Activated naive CD8-positive, alpha-beta T cell treated with anti-CD3 and anti-CD28 coated beads for 36 hours (primary cell): ENCODE measurements around the gene UBL3. TPM values are rescaled to one million over a fixed set of nuclear protein-coding genes. Genes with fewer than 3 reads are reported as not detected.

Experiments used
- DNase-seq: peaks from one replicate; pipeline ENCODE4 v3.0.0; 2021
- H3K27ac Mint-ChIP-seq: one replicate; pipeline ENCODE4 v1.8.0; 2022; ENCODE audit warnings: mild to moderate bottlenecking, moderate library complexity, mixed read lengths
- H3K27me3 Mint-ChIP-seq: one replicate; pipeline ENCODE4 v1.8.0; 2022; ENCODE audit warnings: mild to moderate bottlenecking, mixed read lengths
- H3K36me3 Mint-ChIP-seq: one replicate; pipeline ENCODE4 v1.8.0; 2021; ENCODE audit warnings: mild to moderate bottlenecking, mixed read lengths
- H3K4me1 Mint-ChIP-seq: one replicate; pipeline ENCODE4 v1.8.0; 2021; ENCODE audit warnings: mixed read lengths
- H3K4me3 Mint-ChIP-seq: one replicate; pipeline ENCODE4 v1.8.0; 2022; ENCODE audit warnings: mild to moderate bottlenecking, moderate library complexity, mixed read lengths
- H3K9me3 Mint-ChIP-seq: one replicate; pipeline ENCODE4 v1.8.0; 2022; ENCODE audit warnings: mixed read lengths
- total RNA-seq, 2 experiments: library from RNA; stranded (reverse); gene quantifications; one replicate each; pipeline ENCODE4 v1.2.3, GENCODE V29; 2021

Gene UBL3
- total RNA-seq, 2 experiments from 2014 or later, result 7.7 to 8.0 TPM

- Mint-ChIP-seq H3K4me1 (no peaks in the 10 kb centered on the region), H3K4me3 (no peak overlapping the region), H3K36me3 (no peaks in the 10 kb centered on the region), H3K27me3 (peaks cover 14% of the 10 kb centered on the region), H3K27ac (no peak overlapping the region), H3K9me3 (no peaks in the 10 kb centered on the region)
- DNase-seq, result no peak
These were observed 107.1 kb downstream of the UBL3 start for GRCh38 chr13:29743201-29743786.

DNA sequence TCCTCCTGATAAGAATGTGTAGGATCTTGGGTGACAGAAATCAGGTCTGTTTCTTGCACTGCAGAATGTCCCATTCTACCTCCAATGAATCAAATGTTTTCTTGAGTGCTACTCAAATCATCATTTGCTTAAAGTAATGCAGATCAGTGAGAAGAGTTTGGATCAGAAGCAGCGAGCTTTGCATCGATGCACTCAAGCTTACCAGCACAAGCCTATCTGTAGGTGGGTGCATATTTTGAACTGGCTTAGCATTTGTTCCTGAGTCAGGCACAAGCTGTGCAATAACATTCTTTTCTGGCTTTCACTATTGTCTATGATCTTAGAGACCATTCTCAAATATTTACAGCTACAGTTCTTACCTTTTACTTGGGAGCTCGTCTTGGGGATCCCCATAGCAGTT lies 109.5 kb downstream of the UBL3 start:
- Mint-ChIP-seq H3K9me3 (no peaks in the 10 kb centered on the region), H3K27ac (peak overlapping the region; percentile 18), H3K4me3 (no peak overlapping the region), H3K4me1 (no peaks in the 10 kb centered on the region), H3K27me3 (peaks cover 14% of the 10 kb centered on the region), H3K36me3 (no peaks in the 10 kb centered on the region)
- DNase-seq, result no peak

- peaks cover 27% of the 10 kb centered on the region for H3K27me3 Mint-ChIP-seq
- DNase-seq, result no peak
- H3K4me1 Mint-ChIP-seq, result peaks cover 9% of the 10 kb centered on the region
- H3K27ac Mint-ChIP-seq, result no peak overlapping the region
- no peaks in the 10 kb centered on the region for H3K9me3 Mint-ChIP-seq
- no peak overlapping the region for H3K4me3 Mint-ChIP-seq
- no peaks in the 10 kb centered on the region for H3K36me3 Mint-ChIP-seq
These were observed 113.4 kb downstream of the UBL3 start for GRCh38 chr13:29737061-29737460.

DNA sequence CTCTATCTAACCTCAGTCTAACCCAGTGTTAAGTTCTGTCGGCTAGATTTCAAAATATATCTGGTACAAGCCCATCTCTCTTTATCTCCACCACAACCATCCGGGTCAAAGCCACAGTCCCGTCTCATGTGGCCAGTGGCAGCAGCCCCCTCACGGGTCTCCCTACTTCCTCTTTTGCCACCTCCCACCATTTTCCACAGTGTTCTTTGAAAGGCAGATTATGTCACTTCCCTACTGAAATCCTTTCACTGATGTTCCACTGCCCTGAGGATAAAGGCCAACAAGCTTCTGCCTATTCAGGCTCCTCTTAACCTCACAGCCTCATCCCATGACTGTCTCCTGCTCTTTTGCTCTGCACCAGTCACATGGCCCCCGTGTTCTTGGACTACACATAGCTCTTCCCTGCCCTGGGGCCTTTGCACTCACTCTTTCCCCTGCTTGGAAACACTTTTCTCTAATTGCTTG lies 117.2 kb downstream of the UBL3 start:
- peaks cover 9% of the 10 kb centered on the region for H3K4me1 Mint-ChIP-seq
- H3K36me3 Mint-ChIP-seq, result no peaks in the 10 kb centered on the region
- no peak overlapping the region for H3K27ac Mint-ChIP-seq
- peak; percentile 4 for DNase-seq
- H3K27me3 Mint-ChIP-seq, result peaks cover 62% of the 10 kb centered on the region
- no peak overlapping the region for H3K4me3 Mint-ChIP-seq
- no peaks in the 10 kb centered on the region for H3K9me3 Mint-ChIP-seq

DNA sequence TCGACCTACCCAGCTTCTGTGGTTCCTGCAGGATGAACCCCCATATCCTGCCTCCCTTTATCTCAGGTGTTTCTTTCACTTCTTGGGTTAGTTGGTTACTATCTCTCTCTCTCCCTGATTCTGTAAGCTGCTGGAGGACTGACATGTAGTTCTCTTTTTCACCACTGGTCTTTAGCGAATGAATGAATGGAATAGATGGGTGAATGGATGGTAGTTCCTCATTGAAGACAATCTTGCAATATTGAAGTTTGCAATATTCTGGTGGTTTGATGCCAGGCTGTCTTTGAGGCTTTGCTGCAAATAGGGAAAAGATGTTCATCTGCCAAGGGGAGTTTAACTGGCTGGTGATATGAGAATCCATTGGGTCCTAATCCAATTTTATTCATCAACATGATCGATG lies 120.2 kb downstream of the UBL3 start:
- Mint-ChIP-seq H3K36me3 (no peaks in the 10 kb centered on the region), H3K4me1 (peaks cover 9% of the 10 kb centered on the region), H3K27ac (no peak overlapping the region), H3K4me3 (no peak overlapping the region), H3K27me3 (peaks cover 60% of the 10 kb centered on the region), H3K9me3 (peaks cover 4% of the 10 kb centered on the region)
- DNase-seq, result no peak

- Mint-ChIP-seq H3K36me3 (no peaks in the 10 kb centered on the region), H3K9me3 (peaks cover 4% of the 10 kb centered on the region), H3K4me3 (no peak overlapping the region), H3K27me3 (peaks cover 4% of the 10 kb centered on the region), H3K4me1 (no peaks in the 10 kb centered on the region), H3K27ac (no peak overlapping the region)
- DNase-seq, result no peak
These were observed 128.0 kb downstream of the UBL3 start for GRCh38 chr13:29722415-29722814.

GRCh38 chr13:29721766-29722165 lies 128.7 kb downstream of the UBL3 start:
- Mint-ChIP-seq H3K4me1 (no peaks in the 10 kb centered on the region), H3K27me3 (peaks cover 4% of the 10 kb centered on the region), H3K27ac (no peak overlapping the region), H3K4me3 (no peak overlapping the region), H3K36me3 (no peaks in the 10 kb centered on the region), H3K9me3 (peaks cover 4% of the 10 kb centered on the region)
- DNase-seq, result no peak

GRCh38 chr13:29718694-29719093 lies 131.7 kb downstream of the UBL3 start:
- Mint-ChIP-seq H3K4me1 (no peaks in the 10 kb centered on the region), H3K27ac (no peak overlapping the region), H3K27me3 (peaks cover 4% of the 10 kb centered on the region), H3K36me3 (no peaks in the 10 kb centered on the region), H3K9me3 (no peaks in the 10 kb centered on the region), H3K4me3 (no peak overlapping the region)
- DNase-seq, result no peak

GRCh38 chr13:29716493-29716892 lies 133.9 kb downstream of the UBL3 start:
- DNase-seq, result no peak
- no peak overlapping the region for H3K27ac Mint-ChIP-seq
- H3K36me3 Mint-ChIP-seq, result no peaks in the 10 kb centered on the region
- H3K27me3 Mint-ChIP-seq, result peaks cover 4% of the 10 kb centered on the region
- no peaks in the 10 kb centered on the region for H3K9me3 Mint-ChIP-seq
- no peak overlapping the region for H3K4me3 Mint-ChIP-seq
- H3K4me1 Mint-ChIP-seq, result no peaks in the 10 kb centered on the region
